GM21737 (cell line): ENCODE measurements around the gene SCGB1A1.

Experiments used
- ATAC-seq: cut with Tn5 transposase; IDR thresholded peaks from one replicate; pipeline ENCODE4 v1.9.1; 2021; ENCODE audit warnings: mild to moderate bottlenecking, moderate library complexity; ENCODE audit not compliant: unreplicated experiment

Gene SCGB1A1

DNA sequence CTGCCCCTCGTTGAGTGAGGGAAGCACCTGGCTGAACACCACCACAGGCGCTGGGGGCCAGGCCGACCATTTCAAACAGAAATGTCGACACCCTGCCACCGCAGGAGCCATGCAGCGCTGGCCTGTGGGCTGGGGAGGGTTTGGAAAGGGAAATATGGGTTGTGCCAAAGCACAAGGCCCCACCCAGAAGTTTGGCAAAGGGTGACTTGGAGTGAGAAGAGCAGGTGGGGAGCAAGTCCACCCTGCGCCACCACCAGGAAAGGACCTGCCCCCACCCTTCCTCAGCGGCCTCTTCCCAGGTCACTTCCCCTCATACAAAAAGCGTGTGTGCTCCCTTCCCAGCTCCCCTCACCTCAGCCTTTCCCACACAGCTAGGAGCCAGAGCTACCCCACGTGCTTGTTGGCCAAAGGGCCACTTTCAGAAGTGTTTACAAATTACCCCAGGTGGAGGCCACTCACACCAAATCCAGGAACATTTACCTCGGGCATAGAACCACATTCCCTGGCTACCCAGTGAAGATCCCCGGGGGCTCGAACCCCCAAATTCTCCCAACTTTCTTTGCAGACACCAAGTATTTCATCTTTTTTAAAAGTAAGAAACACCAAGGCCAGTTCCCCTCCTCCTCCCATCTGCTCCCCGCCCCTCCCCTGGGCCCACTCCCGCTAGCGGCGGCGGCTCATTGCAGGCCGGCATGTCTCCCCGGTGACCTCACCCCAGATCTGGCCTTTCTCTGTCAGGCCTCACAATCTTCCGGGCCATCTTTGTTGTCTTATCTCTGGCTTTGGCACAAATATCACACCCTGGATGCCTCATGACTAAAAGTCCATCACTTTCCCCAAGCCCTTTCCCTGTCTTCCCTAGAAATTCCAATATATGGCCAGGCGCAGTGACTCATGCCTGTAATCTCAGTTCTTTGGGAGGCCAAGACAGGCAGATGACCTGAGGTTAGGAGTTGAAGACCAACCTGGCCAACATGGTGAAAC, 20.5 kb upstream of the SCGB1A1 start:
- ATAC-seq: no peak

DNA sequence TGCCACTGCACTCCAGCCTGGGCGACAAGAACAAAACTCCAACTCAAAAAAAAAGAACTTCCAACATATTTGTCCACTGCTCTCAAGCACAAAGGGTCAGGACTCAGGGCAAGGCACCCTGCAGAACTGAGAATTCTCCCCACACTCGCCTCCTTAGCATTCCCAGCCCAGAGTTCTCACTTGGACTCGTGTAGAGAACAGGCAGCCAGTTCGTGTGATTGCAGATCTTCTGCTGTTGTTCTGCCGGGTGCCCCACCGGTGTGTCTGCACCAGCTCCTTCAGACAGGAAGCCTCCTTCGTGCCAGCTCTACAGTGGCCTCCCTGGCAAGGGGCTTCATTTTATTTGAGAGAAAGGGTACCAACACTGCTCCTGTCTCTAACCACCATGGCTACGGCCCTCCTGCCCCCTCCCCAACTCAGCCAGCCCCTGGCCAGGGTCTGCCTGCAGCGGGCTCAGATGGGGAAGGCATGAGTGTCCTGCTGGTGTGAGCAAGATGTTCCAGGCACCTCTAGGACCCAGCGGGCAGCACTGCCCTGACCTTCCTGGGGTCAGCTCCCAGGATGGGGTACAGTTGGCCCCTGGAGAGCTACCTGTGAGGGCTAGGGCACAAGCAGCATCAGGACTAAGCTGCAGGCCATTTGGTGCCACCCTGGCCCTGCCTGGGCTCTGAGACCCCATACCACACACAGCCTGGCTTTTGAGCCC, 19.5 kb upstream of the SCGB1A1 start:
- no peak for ATAC-seq

DNA sequence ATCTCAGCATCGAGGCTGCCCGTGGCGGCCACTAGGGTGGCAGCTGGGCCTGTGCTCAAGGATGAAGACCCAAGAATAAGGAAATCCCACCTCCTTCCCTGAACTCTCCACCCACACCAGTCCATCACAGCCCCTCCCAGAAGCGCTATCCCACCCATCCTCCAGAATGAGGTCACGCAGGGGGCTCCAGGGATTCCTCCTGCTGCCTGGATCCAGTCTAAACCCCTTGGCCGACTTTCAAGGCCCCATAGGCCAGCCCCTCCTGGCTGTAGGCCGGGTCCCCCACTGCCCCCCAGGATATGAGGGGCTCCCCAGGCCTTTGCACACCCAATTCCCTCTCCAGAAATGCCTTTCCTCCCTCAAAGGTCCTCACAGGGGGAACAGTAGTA, 19.0 kb upstream of the SCGB1A1 start:
- no peak for ATAC-seq

DNA sequence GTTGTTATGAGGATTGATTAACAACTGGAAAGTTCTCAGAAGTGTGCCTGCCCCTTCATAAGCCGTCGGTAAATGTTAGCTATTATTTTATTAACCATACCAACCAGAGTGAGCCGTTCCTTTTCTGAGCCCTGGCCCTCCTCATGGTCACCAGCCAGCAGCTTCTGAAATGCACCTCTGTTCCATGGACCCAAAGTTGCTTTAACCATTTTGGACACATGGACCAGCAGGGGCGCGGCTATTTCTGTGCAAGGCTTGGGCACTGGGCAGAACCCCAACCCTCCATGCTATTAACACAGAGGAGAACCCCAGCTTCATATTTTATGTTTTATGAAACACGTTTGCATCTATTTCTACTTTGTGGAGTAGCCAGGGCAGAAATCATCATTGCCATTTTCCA, 18.6 kb upstream of the SCGB1A1 start:
- no peak for ATAC-seq

DNA sequence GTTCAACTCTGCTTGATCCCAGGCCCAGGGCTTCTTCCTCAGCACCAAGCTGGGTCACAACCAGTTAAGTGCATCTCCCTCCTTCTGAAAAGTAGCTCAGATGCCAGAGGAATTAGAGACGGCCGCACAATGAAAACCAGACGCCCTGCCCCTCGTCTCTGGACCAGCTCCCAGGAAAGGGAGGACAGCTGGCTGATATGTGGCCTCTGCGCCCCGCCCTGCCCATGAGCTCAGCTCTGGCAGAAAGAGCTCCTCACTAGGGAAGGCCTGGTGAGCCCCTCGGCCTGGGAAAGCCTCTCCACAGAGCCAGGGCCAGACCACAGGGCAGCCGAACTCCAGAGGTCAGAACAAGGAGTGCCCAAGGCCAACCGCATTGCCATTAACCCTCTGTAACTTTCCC, 18.1 kb upstream of the SCGB1A1 start:
- ATAC-seq: no peak

DNA sequence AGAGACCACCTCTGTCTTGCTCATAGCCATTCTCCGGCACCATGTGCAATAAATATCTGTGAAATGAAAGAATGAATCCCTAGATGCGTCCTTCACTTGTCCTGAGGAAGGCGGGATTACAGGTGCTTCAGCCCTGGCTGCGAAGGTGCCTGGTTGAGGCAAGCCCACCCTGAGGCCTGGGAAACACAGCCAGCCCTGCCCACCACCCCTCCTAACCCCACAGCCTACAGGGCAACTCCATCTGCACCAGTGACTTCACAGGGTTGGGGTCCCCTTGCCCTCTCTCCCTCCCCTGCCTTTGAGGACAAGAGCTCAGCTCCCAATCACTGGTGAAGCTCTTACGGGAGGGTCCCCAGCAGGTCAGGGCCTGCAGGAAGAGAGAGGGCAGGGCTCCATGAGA, 17.5 kb upstream of the SCGB1A1 start:
- no peak for ATAC-seq

DNA sequence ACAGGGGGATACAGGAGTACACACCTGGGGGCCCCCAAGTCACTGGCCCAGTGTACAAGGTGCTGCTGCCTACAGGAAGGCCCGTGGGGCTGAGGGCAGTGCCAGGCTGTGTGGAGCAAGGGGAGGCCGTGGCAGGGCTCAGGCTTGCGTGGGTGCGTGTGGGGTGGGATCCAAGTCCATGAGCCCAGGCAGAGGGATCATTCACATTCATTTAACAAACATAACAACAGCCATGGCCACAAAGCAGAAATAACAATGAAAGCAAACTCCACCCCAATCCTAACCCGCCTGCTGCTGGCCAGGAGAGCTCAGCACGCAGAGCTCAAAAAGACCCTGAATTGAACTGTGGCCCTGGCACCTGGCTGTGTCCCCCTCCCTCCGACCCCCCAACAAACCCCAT, 17.0 kb upstream of the SCGB1A1 start:
- ATAC-seq: no peak

DNA sequence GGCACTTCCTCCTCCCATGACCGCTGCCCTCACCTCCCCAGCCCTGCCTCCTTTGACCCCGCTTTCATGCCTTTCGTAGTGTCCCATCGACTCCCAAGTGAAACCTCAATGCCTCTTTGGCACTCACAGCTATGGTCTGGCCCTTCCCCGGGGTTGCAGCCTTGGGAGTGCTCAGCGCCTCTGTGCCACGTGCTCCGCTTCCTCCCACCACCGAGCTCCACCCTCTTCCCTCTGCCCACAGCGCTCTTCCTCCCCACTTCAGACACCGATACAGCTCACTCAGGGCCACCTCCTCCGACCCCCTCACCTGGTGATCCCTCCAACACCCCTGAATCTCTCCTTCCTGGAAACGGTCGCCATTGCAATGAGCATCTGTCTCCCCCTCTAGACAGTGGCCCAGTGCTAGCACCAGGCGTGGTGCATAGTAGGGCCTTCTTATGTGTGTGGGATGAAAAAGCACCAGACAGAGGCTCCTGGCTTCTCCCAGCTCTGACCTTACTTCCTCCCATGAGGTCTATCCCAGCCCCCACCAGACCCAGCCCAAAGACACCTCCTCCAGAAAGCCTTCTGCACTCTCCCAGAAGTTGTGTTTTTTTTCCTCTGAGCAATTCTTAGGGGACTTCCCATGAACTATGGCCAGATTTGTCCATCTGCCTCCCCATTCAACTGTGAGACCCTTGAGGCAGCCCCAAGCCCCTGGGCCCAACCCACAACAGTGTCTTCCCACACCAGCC, 16.4 kb upstream of the SCGB1A1 start:
- no peak for ATAC-seq

DNA sequence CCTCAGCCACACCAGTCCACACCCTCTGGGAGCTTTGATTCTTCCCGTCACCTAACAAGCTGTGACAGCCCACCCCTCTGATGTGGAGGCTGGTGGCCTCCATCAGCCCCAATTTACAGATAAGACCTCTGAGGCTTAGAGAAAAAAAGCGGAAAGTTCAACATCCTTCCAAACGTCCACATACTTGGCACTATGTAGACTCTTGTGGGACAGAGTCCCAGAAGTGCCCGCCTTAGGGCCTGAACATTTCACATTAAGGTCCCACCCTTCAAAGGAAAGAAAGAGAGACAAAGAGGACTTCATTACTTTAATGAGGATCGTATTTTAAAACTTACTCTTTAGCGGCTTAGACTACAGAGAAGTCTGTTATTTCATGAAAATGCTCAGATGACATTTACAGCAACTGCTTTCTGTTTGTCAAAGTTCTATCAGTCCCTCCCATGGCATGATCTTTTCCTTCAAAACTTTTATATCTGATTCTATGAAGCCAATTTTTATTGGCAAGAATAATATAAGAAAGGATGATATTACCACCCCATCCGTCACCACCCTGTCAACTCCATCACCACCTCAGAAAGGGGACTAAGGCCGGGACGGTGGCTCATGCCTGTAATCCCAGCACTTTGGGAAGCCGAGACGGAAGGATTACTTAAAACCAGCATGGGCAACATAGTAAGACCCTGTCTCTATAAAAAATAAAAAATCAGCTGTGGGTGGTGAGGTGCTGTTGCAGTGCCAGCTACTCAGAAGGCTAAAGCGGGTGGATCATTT, 15.7 kb upstream of the SCGB1A1 start:
- ATAC-seq: no peak

DNA sequence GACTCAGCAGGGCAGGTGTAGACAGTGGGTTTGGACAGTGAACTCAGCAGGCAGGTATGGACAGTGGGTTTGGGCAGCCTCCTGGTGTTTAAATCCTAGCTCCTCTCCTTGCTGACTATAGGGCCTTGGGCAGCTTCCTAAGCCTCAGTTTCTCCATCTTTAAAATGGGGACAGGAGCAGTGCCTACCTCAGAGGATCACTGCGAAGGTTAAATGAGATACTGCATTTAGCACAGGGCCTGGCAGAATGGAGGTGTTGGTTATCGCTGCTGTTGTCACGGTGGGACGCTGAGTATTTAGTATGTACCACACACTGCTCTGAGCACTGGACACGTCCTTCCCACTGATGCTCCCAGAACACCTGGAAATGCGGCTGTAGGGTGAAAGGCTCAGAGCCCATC, 14.4 kb upstream of the SCGB1A1 start:
- no peak for ATAC-seq

DNA sequence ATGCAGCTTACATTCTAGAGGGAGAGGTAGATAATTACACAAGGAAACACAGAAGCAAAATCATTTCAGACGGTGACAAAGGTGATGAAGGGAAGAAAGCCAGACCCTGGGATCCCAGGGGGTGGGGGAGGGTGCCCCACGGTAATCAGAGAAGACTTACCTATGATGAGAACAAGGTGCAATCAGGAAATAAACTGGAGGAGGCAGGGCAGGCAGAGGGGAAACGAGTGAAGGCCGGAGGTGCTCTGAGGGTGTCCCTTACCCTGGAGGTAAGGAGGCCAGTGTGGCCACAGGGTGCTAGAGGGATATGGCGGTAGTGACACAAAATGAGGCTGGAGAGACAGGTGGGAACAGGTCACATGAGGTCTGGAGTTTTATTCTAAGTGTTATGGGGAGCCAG, 13.9 kb upstream of the SCGB1A1 start:
- no peak for ATAC-seq

DNA sequence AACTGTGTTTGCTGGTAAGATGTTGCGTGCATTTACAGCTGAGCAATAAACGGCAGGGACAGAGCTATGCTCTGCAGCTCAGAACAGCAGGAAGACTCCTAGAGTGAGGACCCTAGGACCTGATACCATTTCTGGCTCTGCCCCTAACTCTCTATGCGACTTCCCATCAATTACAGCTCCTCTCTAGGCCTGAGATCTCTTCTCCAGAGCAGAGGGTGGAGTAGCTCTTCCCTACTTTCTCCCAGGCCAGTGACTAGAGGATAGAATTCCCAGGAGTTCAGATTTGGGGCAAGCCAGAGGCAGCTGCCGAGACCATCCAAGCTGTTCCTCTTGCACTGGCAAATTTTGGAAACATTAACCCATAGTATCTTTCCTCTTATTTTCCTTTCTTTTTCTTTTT, 12.8 kb upstream of the SCGB1A1 start:
- ATAC-seq: no peak

DNA sequence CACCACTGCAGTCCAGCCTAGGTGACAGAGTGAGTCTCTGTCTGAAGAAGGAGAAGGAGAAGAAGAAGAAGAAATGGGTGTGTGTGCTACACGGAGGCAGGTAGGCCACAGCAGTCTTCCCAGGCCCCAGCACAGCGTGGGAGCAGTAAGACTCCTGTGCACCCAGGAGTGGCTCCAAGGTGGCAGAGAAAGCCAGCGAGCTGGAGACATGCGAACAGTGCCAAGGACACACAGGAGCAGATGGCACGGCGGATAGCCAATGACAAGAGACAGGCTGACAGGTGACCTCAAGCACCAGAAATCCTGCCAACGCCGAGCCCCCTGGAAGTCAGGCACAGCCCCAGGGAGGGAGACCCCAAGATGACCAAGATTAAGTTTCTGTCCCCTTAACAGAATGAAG, 9.0 kb upstream of the SCGB1A1 start:
- no peak for ATAC-seq

DNA sequence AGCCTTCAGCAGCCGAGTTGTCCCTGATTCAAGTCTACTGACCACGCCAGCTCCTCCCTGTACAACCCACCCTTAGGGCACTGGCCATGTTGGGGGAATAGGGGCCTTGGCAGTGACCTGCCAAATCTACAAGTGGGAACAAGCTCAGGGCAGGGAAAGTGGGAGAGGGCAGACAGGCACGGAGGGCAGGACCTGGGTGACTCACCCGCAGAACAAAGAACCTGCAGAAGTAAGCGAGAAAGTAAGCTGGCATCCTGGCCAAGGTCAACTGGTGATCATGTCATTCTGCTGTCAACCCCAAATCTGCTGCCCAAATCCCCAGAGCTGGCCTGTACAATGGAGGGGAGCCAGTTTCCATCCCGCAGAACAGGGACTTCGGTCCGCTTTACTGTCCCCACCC, 7.9 kb upstream of the SCGB1A1 start:
- ATAC-seq: no peak

DNA sequence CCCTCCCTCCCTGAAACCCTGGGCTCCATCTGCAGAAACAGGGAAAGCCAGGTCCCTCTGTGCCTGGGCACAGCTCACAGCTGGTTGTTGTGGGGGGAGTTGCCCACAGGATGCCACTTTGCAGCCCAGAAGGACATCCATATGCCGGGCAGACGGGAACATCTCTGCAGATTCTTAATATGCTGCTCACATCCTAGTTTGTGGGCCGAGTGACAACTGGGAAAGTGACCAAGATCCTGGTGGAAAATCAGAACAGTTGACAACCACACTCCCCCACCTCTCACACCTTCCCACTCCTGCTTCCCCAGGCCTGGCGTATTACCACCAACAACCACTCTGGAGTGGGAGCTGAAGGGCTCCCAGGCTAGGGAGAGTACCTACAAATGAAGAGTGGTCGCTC, 7.3 kb upstream of the SCGB1A1 start:
- no peak for ATAC-seq

DNA sequence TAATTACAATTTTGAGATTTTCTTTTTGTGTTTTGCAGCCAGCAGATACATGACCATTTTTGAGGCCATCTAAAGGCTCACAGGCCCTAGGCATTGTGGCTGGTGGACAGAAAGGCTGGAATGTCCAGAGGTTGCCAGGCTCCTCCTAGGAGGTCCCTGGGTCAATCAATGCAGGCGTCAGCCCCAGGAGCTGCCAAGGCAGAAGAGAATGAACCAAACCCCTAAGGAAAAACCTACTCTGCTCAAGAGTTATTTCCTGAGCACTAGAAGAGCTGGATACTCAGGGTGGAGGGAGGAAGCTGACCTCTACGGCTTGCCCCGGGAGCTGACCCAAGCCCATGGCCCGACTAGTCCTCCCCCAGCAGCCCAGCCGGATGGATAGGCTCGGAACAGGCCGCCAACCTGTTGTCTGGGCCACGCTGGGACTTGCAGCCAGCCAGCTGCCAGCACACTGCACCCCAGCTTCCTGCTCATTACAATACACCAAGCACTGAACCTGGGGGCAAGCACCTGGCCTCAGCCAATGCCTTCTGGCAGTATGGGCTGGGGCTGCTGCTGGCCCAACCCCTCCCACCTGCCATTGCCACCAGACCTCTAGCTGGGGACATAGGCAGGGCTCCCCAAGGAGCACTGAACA, 5.7 kb upstream of the SCGB1A1 start:
- no peak for ATAC-seq

DNA sequence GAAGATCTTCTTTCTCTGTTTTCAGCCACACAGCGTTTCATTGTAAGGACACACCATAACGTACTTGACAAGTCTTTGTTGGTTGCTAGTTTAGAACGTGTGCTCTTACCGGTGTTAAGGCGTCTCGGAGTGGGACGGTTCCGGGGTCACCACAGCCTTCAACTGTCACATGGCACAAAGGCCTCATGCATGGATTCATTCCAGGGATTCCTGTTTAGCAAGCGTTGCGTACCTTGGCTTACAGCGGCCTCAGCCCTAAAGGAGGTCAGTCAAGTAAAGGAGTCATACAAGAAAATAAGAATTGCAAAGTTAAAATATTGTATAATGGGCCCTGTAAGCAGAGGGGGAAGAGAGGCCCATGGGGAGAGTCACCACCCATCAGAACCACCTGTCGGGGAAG, 2.2 kb upstream of the SCGB1A1 start:
- no peak for ATAC-seq

DNA sequence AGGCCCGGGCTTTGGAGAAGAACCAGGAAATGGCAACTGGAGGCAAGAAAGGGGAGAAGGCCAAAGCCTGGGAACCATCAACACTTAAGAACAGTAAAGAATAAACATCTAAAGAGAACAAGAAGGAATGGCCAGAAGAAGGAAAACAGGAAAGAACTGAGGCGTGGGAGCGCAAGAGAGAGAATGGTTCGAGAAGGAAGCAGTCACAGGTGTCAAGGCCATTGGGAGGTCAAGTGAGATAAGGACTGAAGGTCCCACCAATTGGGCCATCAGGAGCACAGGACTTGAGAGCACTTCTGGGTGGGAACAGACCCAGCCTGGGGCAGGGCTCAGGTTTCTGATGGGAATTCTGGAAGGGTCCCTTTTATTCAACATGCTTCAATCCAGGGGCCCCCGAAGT, 697 bp upstream of the SCGB1A1 start:
- ATAC-seq: no peak

DNA sequence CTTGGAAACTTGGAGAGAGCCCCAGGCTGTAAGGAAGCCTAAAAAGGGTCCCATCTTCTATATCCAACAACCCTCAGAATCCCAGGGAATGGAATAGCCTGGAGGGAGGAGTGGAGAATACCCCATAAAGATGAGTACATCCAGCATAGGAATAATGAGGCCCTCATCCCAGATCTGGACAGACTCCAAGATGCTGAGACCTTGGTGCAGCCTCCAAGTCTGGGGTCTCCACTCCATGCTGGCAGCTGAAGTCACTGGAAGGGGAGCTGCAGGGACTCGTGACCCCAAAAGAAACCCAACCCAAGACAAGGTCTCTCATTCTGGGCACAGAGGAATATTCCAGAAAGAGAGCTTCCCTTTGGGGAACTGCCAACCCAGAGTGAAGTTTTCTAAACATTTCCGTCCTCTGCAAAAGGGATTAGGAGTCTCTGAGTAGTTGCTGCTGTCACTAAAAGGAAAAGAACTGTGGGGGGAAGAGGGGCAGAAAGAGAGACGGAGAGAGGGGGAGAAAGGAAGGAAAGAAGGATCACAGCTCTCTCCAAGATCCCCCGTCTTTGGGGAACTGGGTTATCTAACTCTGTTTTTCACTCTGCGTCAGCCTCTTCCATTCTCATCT, 589 bp downstream of the SCGB1A1 start:
- no peak for ATAC-seq

DNA sequence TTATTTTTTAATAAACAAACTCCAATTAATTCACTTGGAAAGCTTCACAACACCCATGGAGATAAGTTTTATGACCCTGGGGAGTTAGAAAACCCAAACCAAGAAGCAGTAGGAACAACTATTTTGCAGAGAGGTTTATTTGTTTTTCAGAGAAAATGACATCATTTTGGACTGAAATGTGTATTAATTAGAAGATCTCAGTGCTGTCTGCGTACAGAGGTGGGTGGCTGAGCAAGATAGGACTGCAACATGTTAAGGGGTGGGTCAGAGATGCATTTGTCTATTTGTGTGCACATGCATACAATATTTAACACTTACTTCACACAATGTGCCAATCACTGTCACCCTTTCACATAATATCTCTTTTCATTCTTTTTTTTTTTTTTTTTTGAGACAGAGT, 1.1 kb downstream of the SCGB1A1 start:
- ATAC-seq: no peak
